A549 (cell line): ENCODE measurements around the gene SLC10A2.

Experiments
- BCL3 ChIP-seq: fragments of >200 bp; sonication (Bioruptor Twin); formaldehyde crosslinking; IDR thresholded peaks from 3 replicates; pipeline ENCODE4 v1.6.1; 2016
- BHLHE40 ChIP-seq: IDR thresholded peaks from 2 replicates; pipeline ENCODE4 v1.6.1; 2012; ENCODE audit warnings: low read depth, low read length, inconsistent platforms
- CTCF ChIP-seq: fragments of >200 bp; sonication (Bioruptor Twin); formaldehyde crosslinking; IDR thresholded peaks from 3 replicates; pipeline ENCODE4 v1.5.1; 2016
- FOSL2 ChIP-seq, 2 experiments: fragments of 450-650 bp in 1 of 2; fragments of >200 bp in 1 of 2; sonication (Bioruptor Twin) in 1 of 2; formaldehyde crosslinking; IDR thresholded peaks; 2 replicates each; pipeline versions ENCODE4 v1.5.0 to v1.6.1; 2016 to 2020; ENCODE audit warnings: mild to moderate bottlenecking in 1 of 2, moderate library complexity in 1 of 2
- HES2 ChIP-seq: fragments of >200 bp; sonication (Bioruptor Twin); formaldehyde crosslinking; IDR thresholded peaks from 2 replicates; pipeline ENCODE4 v1.6.1; 2016
- MAX ChIP-seq: IDR thresholded peaks from 2 replicates; pipeline ENCODE4 v1.6.1; 2012
- NR3C1 ChIP-seq: fragments of >200 bp; sonication (Bioruptor Twin); formaldehyde crosslinking; IDR thresholded peaks from 3 replicates; pipeline ENCODE4 v1.6.1; 2017
- PBX3 ChIP-seq: IDR thresholded peaks from 2 replicates; pipeline ENCODE4 v1.6.1; 2012
- PHF8 ChIP-seq: fragments of 200-600 bp; sonication (generic); IDR thresholded peaks from 2 replicates; pipeline ENCODE4 v1.6.1; 2016; ENCODE audit warnings: low read depth, mild to moderate bottlenecking, antibody characterized with exemption, moderate library complexity, borderline replicate concordance
- POLR2A ChIP-seq: IDR thresholded peaks from 2 replicates; pipeline ENCODE4 v1.6.1; 2012; ENCODE audit warnings: mild to moderate bottlenecking, low read length
- POLR2AphosphoS2 ChIP-seq: conservative IDR thresholded peaks from 2 replicates; pipeline ENCODE4 v1.6.1; 2012; ENCODE audit warnings: low read length, improper control_type of control experiment, inconsistent platforms
- RAD21 ChIP-seq, 2 experiments: fragments of >200 bp in 1 of 2; sonication (Bioruptor Twin) in 1 of 2; formaldehyde crosslinking in 1 of 2; IDR thresholded peaks in 1 of 2; conservative IDR thresholded peaks in 1 of 2; 2 replicates in 1 of 2; 3 replicates in 1 of 2; pipeline ENCODE4 v1.6.1; 2012 to 2018; ENCODE audit warnings: inconsistent platforms in 1 of 2
- RNF2 ChIP-seq: fragments of 200-600 bp; sonication (generic); IDR thresholded peaks from 2 replicates; pipeline ENCODE4 v1.6.1; 2016; ENCODE audit warnings: low read depth, mild to moderate bottlenecking, antibody characterized with exemption, moderate library complexity, borderline replicate concordance

GRCh38 chr13:103066079-103066780 is at the start of gene SLC10A2:
- no peak for TF ChIP-seq CTCF
- no peak for TF ChIP-seq MAX
- no peak for TF ChIP-seq POLR2A
- TF ChIP-seq NR3C1 = no peak
- no peak for TF ChIP-seq BCL3
- no peak for TF ChIP-seq POLR2AphosphoS2
- no peak for TF ChIP-seq BHLHE40
- no peak for TF ChIP-seq PBX3
- no peak for TF ChIP-seq RNF2
- TF ChIP-seq FOSL2 (IDR thresholded peaks at IDR 0.05) = no peak
- TF ChIP-seq FOSL2 (CRISPR knock-in tag; IDR thresholded peaks at IDR 0.05) = no peak
- no peak for TF ChIP-seq HES2
- TF ChIP-seq PHF8 = no peak
- no peak for TF ChIP-seq RAD21 (conservative IDR thresholded peaks at IDR 0.05 in 1 of 2, IDR thresholded peaks at IDR 0.05 in 1 of 2)
